NCI-H2196 (cell line): ENCODE results near the gene CEACAM8.
A peak's percentile ranks its signal among the peaks of the same experiment; 100 is the strongest.
"Not testable (repeated sequence)": the region's sequence is repeated elsewhere in the genome, so short reads cannot be mapped to it uniquely, and the experiment has no call there.

ENCODE experiments used
- DNase-seq: peaks from one replicate; lab custom pipeline; 2025; ENCODE audit not compliant: unreplicated experiment; lab: John Stamatoyannopoulos, UW

Gene CEACAM8

DNA sequence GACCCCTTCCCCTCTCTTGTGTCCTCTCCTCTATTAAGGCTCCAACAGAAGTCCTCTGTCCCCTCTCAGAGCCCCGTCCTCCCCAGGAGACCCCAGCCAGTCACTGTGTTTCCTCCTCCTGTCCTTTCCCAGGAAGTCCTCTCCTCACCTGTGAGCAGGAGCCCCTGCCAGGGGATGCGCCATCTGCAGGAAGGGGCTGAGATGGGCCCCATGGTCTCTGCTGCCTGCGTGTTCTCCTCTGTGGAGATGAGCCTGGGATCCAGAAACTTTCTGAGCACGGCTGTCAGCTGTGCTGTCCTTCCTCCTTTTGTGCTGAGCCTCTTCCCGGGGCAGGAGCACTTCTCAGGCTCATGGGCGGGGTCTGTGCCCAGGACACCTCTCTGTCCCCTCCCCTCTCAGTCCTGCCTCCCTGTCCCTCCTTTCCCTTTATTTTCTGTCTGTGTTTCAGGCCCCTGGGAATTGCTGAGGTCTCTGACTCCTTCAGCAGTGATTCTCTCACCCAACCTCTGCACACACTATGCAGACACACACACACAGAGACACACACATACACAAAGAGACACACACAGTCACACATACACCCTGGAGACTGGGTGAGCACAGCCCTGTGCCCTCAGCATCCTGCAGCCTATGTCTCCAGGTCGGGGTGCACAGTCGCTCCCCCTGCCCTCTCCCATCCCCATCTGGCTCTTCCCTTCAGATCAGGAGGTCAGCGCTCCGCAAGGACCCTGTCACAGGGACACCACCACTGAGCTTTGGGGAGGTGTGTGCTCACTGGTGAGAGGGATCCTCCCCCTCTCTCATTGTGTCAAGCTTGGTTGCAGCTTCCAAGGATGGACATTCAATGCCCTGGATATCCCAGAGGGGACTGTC lies at the start of gene CEACAM8:
Gene CEACAM8, minus strand, starts transcription at position 308 of the 873 bp plus-strand sequence. Its CDS starts 96 bp downstream, at position 212.
- no peak for DNase-seq

DNA sequence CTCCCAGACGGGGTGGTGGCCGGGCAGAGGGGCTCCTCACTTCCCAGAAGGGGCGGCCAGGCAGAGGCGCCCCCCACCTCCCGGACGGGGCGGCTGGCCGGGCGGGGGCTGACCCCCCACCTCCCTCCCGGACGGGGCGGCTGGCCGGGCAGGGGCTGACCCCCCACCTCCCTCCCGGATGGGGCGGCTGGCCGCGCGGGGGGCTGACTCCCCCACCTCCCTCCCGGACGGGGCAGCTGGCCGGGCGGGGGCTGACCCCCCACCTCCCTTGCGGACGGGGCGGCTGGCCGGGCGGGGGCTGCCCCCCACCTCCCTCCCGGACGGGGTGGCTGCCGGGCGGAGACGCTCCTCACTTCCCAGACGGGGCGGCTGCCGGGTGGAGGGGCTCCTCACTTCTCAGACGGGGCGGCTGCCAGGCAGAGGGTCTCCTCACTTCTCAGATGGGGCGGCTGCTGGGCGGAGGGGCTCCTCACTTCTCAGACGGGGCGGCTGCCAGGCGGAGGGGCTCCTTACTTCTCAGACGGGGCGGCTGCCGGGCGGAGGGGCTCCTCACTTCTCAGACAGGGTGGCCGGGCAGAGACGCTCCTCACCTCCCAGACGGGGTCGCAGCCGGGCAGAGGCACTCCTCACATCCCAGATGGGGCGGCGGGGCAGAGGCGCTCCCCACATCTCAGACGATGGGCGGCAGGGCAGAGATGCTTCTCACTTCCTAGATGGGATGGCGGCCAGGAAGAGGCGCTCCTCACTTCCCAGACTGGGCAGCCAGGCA lies 44.8 kb upstream of the CEACAM8 start:
- not testable (repeated sequence) for DNase-seq

DNA sequence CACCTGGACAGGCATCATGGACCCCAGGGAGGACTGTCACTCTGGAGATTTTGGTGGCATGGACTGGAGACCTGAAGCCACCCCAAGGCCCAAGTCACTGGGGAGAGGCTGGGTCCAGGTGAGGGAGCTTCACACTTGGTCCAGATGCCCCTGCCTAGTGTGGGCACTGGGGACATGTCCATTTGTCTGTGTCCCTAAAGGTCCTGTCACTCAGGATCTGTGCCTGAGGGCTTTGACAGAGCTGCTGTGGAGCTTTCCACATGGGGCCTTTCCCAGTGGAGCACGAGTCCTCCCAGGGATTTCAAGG lies 40.5 kb upstream of the CEACAM8 start:
- DNase-seq: no peak

DNA sequence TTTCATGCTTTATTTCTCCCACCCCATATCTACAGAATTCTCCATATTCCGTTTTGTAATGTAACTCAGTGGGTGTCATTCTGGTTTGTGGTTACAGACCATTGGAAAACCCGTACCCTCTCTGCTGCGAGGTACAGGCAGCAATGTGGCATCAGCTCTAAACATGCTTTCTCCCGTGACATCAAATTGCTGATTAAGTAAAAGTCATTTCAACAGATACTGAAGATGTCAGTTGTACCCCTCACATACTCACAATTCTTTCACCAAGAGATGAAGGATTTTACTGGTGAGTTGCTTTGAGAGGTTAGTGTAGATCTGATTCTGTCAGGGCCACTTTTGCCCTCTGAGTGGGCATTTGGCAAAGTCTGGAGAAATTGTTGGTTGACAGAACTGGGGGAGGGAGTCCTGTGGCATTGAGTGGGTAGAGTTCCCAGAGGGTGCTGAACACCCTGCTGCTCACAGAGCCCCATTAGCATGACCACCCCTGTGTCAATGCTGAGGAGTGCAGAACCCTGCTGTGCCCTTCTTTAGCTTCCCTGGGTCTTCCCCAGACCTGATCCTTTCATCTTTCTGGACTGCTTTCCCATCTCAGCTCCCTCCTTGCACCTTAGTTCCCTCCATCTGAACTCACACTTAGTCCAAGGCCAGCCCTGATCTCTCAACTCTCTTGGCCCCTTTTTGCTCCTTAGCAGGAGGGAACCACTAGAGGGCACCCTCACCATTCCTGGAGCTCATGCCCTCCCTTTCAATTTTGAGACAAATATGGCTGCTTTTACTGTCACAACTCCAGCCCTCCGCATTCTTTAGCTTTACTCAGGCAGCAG lies 39.9 kb upstream of the CEACAM8 start:
- DNase-seq: peak; percentile 28

DNA sequence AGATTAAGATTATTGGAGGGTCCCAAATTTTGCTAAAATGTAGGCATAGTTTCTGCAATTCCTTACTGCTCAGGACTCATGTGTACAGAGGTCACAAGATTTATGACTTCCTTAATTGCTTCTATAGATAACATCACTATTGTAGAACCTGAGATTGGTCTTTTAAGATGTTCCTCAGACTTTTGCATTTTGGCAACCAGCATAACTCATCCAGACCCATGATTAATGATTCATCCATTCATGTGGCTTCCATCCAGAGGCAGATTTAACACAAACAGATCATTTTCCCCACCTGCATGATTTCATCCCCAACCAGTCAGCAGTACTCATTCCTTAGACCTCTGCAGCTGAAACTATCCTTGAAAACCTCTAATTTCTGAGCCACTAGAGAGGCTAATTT lies 34.5 kb upstream of the CEACAM8 start:
- DNase-seq: no peak

DNA sequence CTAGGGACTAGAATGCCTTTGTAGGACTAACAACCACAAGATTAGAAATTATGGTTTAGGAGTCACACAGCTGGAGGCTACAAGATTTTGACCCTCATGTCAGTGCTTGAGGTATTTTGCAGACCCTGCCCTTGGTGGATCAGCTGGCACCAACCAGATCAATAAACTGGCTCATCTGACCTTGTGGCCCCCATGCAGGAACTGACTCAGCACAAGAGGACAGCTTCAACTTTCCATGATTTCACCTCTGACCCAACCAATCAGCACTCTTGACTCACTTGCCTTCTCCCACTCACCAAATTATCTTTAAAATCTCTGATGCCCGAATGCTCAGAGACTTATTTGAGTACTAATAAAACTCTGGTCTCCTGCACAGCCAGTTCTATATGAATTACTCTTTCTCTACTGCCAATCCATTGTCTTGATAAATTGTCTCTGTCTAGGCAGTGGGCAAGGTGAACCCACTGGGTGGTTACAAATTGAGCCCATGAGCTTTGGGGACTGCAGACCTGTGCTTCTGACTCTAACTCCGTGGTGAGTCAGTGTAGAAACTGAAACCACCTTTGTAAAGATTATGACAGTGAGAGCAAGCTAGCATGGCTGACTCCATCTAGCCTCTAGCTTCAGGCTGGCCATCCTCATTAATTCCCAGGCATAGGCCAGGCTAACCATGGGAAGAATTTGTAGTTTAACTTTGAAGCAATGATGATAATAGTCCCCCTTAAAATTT lies 33.9 kb upstream of the CEACAM8 start:
- DNase-seq: no peak

DNA sequence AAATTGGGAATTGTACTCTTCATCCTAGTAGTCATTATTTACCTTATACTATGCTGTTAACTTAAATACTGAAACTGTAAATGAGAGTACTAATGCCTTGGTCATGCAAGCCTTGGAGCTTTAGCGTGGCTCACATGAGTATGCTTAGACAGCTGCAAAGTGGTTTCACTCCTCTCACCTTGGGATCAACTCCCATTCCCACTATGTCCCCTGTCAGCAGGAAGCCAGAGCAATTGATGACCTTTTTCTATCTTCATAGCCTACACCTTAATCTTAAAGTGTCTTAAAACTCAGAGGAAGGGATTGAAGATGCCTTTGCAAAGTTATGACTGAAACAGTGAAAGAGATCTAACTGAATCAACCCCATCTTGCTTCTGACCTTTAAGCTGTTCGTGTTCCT lies 33.2 kb upstream of the CEACAM8 start:
- no peak for DNase-seq

DNA sequence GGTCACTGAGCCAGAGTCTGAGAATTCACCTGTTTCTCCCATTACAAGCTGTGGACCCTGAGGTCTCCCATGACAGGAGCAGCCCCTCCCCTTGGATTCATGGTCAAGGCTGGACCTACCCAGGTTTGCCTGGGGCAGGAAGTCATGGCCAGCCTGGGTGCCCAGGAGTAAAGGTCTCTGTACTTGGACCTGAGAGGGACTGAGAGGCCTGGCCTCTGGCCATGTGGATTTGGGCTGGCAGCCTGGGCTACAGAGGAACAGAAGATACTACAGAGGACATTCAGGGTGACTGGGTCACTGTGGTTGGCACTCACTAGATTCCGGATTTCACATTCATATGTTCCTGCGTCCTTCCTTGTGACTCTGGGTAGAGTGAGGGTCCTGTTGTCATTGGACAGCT lies 31.5 kb upstream of the CEACAM8 start:
- no peak for DNase-seq

DNA sequence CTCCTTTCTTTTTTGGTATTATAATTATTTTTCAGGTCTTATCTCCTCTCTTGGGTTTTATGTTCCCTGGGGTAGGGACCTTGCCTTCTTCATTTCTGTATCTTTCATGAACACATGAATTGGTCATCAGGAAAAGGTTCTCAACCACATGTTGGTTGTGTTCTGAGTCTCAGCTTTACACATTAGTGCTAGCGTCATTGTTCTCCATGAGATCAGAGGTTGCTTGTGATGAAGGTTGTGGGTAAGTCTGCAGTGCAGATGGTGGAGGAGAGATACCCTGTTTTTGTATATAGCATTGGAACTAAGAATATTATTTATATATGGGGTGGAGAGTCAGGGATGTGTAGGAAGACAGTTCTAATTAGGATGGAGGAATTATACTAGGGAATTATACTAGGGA lies 24.5 kb upstream of the CEACAM8 start:
- no peak for DNase-seq

DNA sequence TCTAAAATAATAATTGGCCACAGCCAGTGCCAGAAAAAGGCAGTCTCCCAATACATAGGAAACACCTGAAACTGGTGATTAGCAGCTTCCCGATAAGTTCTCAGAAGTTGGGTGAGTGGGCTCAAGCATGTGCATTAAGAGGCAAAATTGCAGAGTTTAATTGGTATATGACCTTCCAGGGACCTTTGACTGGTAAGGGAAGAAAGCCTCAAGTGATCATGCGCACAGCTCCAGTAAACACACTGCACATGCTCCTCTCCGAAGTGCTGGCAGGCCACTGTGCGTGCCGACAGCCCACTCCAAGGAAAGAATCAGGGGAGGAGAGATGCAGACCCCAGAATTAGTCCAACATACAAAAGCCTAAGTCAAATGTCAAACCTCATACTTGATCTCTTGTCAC lies 18.9 kb upstream of the CEACAM8 start:
- DNase-seq: no peak

DNA sequence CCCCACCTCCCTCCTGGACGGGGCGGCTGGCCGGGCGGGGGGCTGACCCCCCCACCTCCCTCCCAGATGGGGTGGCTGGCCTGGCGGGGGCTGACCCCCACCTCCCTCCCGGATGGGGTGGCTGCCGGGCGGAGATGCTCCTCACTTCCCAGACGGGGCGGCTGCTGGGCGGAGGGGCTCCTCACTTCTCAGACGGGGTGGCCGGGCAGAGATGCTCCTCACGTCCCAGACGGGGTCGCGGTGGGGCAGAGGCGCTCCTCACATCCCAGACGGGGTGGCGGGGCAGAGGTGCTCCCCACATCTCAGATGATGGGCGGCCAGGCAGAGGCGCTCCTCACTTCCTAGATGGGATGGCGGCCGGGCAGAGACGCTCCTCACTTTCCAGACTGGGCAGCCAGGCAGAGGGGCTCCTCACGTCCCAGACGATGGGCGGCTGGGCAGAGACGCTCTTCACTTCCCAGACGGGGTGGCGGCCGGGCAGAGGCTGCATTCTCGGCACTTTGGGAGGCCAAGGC lies 15.7 kb upstream of the CEACAM8 start:
- not testable (repeated sequence) for DNase-seq

DNA sequence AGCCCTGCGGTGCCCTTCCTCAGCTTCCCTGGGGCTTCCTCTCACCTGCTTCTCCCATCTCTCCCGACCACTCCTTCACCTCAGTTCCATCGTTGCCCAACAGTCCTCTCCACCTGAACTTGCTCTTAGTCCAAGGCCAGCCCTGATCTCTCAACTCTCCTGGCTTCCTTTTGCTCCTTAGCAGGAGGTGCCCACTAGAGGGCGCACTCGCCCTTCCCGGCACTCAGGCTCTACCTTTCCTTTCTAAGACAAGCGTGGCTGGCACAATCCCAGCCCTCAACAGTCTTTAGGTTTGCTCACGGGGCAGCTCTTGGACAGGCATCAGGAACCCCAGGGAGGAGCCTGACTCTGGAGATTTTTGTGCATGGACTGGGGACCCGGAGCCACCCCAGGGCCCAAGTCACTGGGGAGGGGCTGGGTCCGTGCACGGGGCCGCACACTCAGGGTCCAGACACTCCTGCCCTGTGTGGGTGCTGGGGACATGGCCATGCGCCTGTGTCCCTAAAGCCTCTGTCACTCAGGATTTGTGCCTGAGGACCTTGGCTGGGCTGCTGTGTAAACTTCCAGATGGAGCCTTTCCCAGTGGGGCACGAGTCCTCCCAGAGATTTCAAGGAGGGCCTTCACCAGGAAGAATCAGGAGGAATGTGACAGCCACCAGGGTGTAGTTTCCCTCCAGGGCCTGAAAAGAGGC lies 12.1 kb upstream of the CEACAM8 start:
- DNase-seq: peak; percentile 73

DNA sequence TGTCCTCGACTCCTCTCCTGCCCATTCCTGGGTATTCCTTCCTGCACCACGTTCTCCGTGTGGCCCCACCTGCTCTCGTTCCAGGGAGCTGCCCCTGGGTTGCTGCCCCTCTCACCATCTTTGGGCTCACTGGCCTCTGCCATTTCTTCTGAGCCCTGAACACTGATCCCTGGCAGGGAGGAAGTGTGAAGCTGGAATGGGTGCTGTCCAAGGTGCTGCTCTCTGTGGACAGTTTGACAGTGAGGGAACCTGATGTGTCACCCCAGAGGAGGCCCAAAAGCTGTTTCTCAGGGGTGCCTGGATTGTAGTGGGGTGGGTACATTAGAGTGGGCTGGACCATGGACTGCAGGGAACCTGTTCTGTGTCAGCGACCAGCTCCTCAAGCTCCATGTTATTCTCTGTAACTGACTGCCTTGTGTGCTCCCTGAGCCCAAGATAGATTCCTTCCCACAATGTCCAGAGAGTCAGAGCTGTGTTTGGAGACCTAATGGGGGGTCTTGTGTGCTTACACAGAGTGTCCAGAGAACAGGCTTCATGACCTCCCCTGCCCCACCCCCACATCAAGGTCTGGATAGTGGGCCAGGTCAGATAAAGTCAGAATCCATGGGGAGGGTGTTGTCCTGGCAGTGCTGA lies 7.2 kb upstream of the CEACAM8 start:
- DNase-seq: no peak

DNA sequence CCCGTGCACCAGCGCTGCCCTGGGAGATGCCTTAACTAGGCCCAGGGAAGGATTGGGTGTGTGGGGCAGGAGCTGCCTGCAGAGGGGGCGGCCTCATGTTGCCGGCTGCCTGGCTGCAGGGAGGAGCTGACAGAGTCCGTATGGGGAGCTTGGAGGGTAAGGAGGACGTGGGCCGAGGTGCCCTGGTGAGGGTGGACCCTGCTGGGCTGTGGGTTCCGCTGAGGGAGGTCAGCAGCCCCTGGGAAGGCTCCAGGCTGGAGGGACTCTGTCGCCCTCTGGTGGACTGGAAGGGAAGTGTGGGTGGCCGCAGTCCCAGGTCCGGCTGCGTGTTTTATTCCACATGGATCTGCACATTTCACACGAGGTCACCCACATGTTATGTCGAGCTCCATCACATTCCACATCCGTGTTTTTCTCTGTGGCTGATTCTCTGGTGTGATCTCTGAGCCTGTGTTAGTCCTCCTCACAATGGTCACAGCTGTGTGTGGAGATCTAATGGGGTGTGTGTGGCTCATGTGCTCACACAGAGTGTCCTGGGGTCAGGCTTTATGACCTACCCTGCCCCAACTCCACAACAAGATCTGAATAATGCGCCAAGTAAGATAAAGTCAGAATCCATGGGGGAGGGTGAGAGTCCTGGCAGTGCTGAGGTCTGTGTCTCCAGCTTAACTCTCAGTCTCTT lies 1.8 kb upstream of the CEACAM8 start:
- peak; percentile 13 for DNase-seq

DNA sequence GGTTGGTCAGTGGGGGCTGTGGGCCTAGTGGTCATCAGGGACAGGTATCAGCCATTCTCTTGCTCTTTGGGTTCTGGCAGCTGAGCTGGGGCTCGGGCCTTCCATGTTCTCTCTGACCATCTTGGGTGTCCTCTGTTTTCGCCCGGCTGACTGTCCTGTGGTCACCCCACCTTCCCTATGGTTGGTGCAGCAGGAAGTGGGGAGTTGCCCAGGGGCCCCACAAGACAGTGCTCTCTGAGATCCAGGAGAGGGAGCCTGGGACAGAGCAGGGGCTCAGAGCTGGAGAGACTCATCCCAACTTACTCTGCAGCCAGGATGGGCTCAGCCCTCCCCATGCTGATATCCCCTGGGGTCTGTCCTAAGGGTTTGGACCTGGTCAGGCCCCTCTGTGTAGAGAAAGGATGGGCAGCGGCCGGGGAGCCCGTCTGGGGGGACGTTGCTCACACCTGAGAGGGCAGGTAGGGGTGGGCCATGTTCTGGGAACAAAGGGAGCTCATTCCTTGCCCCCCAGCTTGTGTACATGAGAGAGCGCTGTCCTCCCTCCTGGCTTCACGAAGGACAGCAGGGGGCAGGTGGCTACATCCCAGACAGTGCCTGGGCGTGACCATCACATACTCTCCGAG lies 937 bp upstream of the CEACAM8 start:
- no peak for DNase-seq

DNA sequence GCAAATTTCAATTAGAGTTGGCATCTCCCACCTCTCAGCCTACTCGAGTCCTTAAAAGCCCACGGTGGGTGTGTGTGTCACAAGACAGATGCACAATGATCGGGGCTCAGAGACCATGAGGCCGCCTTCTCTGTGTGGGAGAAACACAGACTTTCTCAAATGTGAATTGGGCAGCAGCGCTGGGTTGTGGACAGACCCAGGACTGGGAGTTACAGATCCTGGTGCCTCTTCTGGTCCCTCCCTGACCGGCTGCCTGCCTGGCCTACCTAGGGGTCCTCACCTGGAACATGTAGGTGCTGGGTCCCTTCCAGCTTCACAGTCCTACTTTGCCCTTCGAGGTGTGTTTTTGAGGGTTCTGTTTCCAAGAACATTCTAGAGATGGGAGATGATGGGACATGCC lies 4.9 kb downstream of the CEACAM8 start:
- no peak for DNase-seq

DNA sequence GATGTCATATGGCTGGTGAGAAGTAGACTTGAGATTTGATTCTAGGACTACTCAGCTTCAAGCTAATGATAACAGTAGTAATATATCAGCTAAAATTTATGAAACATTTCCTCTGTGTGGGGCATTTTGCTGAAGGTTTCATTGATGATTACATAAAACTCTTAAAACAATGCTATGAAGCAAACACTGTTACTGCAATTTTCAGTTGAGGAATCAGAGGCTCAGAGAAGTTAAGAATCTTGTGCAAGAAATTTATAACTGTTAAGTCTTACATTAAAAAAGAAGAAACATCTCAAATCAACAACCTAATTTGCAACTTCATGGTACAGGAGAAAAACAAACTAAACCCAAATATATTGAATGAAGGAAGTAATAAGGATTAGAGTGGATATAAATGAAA lies 10.3 kb downstream of the CEACAM8 start:
- DNase-seq: no peak

DNA sequence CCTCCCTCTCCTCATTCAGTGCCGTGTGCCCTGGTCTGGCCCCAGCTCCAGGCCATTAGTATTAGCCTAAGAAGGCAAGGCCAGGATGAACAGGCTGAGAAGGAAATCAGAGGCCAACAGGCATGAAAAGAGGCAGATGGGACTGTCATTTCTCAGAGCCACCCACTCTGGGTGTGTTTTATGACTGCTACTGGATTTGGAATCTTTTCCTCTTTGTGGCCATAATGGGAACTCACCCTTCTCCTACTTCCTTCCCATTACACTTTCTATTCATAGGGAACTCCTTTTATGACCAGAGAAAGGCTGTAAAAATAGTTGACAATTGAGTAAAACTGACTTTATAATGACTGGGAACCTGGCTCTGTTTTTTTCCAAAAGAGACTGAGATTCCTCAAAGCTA lies 17.7 kb downstream of the CEACAM8 start:
- DNase-seq: no peak

DNA sequence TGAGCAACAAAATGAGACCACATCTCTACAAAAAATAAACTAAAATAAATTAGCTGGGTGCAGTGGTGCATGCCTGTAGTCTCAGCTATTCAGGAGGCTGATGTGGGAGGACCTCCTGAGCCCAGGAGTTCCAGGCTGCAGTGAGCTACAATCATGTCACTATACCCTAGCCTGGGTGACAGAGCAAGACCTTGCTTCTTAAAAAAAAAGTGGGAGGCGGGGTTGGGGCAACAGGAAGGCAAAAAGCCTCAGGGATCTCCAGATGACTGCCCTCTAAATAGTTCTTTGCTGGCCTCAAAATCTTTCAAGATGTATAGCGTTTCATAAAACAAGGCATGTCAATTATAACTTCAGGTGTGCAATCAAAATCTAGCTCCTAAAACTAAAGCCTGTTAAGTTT lies 18.5 kb downstream of the CEACAM8 start:
- DNase-seq: no peak
